Measurements from ENCODE around the gene BIRC5.
"Not testable (repeated sequence)": the region's sequence is repeated elsewhere in the genome, so short reads cannot be mapped to it uniquely, and the experiment has no call there.

The BIRC5 gene

GRCh38 chr17:78226759-78227454 lies 12.9 kb downstream of the BIRC5 start:
- peaks cover 7% of the 10 kb centered on the region for H3K4me1 ChIP-seq (ENCODE audit: control insufficient read depth, insufficient read depth, low read length)
- peaks cover 30% of the 10 kb centered on the region for H3K36me3 ChIP-seq (ENCODE audit: control insufficient read depth, insufficient read depth, low read length)
- no peak overlapping the region for H3K9ac ChIP-seq (ENCODE audit: low read length)

GRCh38 chr17:78227455-78227916 lies 13.4 kb downstream of the BIRC5 start:
- H3K4me3 ChIP-seq (ENCODE audit: low read depth, low read length): no peak overlapping the region
- no peak overlapping the region for H3K9ac ChIP-seq (ENCODE audit: low read length)
- H3K27ac ChIP-seq (ENCODE audit: low read depth, low read length): no peak overlapping the region
- H3K9me3 ChIP-seq (ENCODE audit: control insufficient read depth, insufficient read depth, low read depth, low read length): no peaks in the 10 kb centered on the region
- H3K4me1 ChIP-seq (ENCODE audit: control insufficient read depth, insufficient read depth, low read length): peaks cover 7% of the 10 kb centered on the region
- peaks cover 25% of the 10 kb centered on the region for H3K27me3 ChIP-seq (ENCODE audit: control insufficient read depth, insufficient read depth, low read length)
- H3K36me3 ChIP-seq (ENCODE audit: control insufficient read depth, insufficient read depth, low read length): peaks cover 29% of the 10 kb centered on the region

More at GRCh38 chr17:78226759-78227454, 12.9 kb downstream of the BIRC5 start:
- Histone ChIP-seq H3K4me3 (ENCODE audit: low read depth, low read length) (no peak overlapping the region), H3K27ac (ENCODE audit: low read depth, low read length) (no peak overlapping the region), H3K27me3 (ENCODE audit: control insufficient read depth, insufficient read depth, low read length) (peaks cover 20% of the 10 kb centered on the region), H3K9me3 (ENCODE audit: control insufficient read depth, insufficient read depth, low read depth, low read length) (no peaks in the 10 kb centered on the region)

GRCh38 chr17:78228176-78228575 lies 14.1 kb downstream of the BIRC5 start:
- Histone ChIP-seq H3K4me3 (ENCODE audit: low read depth, low read length) (no peak overlapping the region), H3K9ac (ENCODE audit: low read length) (no peak overlapping the region), H3K36me3 (ENCODE audit: control insufficient read depth, insufficient read depth, low read length) (peaks cover 22% of the 10 kb centered on the region), H3K9me3 (ENCODE audit: control insufficient read depth, insufficient read depth, low read depth, low read length) (no peaks in the 10 kb centered on the region), H3K27me3 (ENCODE audit: control insufficient read depth, insufficient read depth, low read length) (peaks cover 32% of the 10 kb centered on the region), H3K27ac (ENCODE audit: low read depth, low read length) (no peak overlapping the region), H3K4me1 (ENCODE audit: control insufficient read depth, insufficient read depth, low read length) (peaks cover 7% of the 10 kb centered on the region)

- no peak overlapping the region for H3K4me3 ChIP-seq (ENCODE audit: low read depth, low read length)
These were observed 16.4 kb downstream of the BIRC5 start for GRCh38 chr17:78230252-78230962.

GRCh38 chr17:78230996-78231935 lies 17.2 kb downstream of the BIRC5 start, which contains the start of gene TMEM235:
TSS of gene TMEM235 (plus strand) at chr17:78231631. CDS start at chr17:78232024, 393 bp downstream.
- peak within 1 kb of the TSS; percentile 67 for H3K4me3 ChIP-seq (ENCODE audit: low read depth, low read length)
- peaks cover 37% of the 10 kb centered on the region for H3K27me3 ChIP-seq (ENCODE audit: control insufficient read depth, insufficient read depth, low read length)
- H3K27ac ChIP-seq (ENCODE audit: low read depth, low read length): no peak within 1 kb of the TSS
- peak within 1 kb of the TSS; percentile 48 for H3K9ac ChIP-seq (ENCODE audit: low read length)
- H3K36me3 ChIP-seq (ENCODE audit: control insufficient read depth, insufficient read depth, low read length): no peaks in the 10 kb centered on the region
- H3K4me1 ChIP-seq (ENCODE audit: control insufficient read depth, insufficient read depth, low read length): peaks cover 7% of the 10 kb centered on the region
- no peaks in the 10 kb centered on the region for H3K9me3 ChIP-seq (ENCODE audit: control insufficient read depth, insufficient read depth, low read depth, low read length)

More at GRCh38 chr17:78230252-78230962, 16.4 kb downstream of the BIRC5 start:
- peaks cover 7% of the 10 kb centered on the region for H3K4me1 ChIP-seq (ENCODE audit: control insufficient read depth, insufficient read depth, low read length)
- peaks cover 37% of the 10 kb centered on the region for H3K27me3 ChIP-seq (ENCODE audit: control insufficient read depth, insufficient read depth, low read length)
- H3K9me3 ChIP-seq (ENCODE audit: control insufficient read depth, insufficient read depth, low read depth, low read length): no peaks in the 10 kb centered on the region
- no peak overlapping the region for H3K27ac ChIP-seq (ENCODE audit: low read depth, low read length)
- no peak overlapping the region for H3K9ac ChIP-seq (ENCODE audit: low read length)
- 0 out of 2 replicates have a peak, but pooled peaks cover under 1% of the 10 kb centered on the region for H3K36me3 ChIP-seq (ENCODE audit: control insufficient read depth, insufficient read depth, low read length)

GRCh38 chr17:78231991-78232858 lies 18.2 kb downstream of the BIRC5 start:
- Histone ChIP-seq H3K4me3 (ENCODE audit: low read depth, low read length) (peak overlapping the region; percentile 67), H3K27me3 (ENCODE audit: control insufficient read depth, insufficient read depth, low read length) (peaks cover 37% of the 10 kb centered on the region), H3K36me3 (ENCODE audit: control insufficient read depth, insufficient read depth, low read length) (no peaks in the 10 kb centered on the region), H3K9me3 (ENCODE audit: control insufficient read depth, insufficient read depth, low read depth, low read length) (no peaks in the 10 kb centered on the region), H3K27ac (ENCODE audit: low read depth, low read length) (no peak overlapping the region), H3K9ac (ENCODE audit: low read length) (no peak overlapping the region), H3K4me1 (ENCODE audit: control insufficient read depth, insufficient read depth, low read length) (peaks cover 7% of the 10 kb centered on the region)

- H3K9ac ChIP-seq (ENCODE audit: low read length): no peak overlapping the region
- no peak overlapping the region for H3K27ac ChIP-seq (ENCODE audit: low read depth, low read length)
- H3K4me1 ChIP-seq (ENCODE audit: control insufficient read depth, insufficient read depth, low read length): peaks cover 7% of the 10 kb centered on the region
- no peak overlapping the region for H3K4me3 ChIP-seq (ENCODE audit: low read depth, low read length)
- H3K9me3 ChIP-seq (ENCODE audit: control insufficient read depth, insufficient read depth, low read depth, low read length): no peaks in the 10 kb centered on the region
- no peaks in the 10 kb centered on the region for H3K36me3 ChIP-seq (ENCODE audit: control insufficient read depth, insufficient read depth, low read length)
- peaks cover 37% of the 10 kb centered on the region for H3K27me3 ChIP-seq (ENCODE audit: control insufficient read depth, insufficient read depth, low read length)
These were observed 18.8 kb downstream of the BIRC5 start for GRCh38 chr17:78232859-78233173.

GRCh38 chr17:78233678-78234077 lies 19.6 kb downstream of the BIRC5 start:
- Histone ChIP-seq H3K36me3 (ENCODE audit: control insufficient read depth, insufficient read depth, low read length) (no peaks in the 10 kb centered on the region), H3K27me3 (ENCODE audit: control insufficient read depth, insufficient read depth, low read length) (peaks cover 37% of the 10 kb centered on the region), H3K9ac (ENCODE audit: low read length) (no peak overlapping the region), H3K27ac (ENCODE audit: low read depth, low read length) (no peak overlapping the region), H3K4me1 (ENCODE audit: control insufficient read depth, insufficient read depth, low read length) (peaks cover 7% of the 10 kb centered on the region), H3K4me3 (ENCODE audit: low read depth, low read length) (no peak overlapping the region), H3K9me3 (ENCODE audit: control insufficient read depth, insufficient read depth, low read depth, low read length) (no peaks in the 10 kb centered on the region)

GRCh38 chr17:78234261-78234865 lies 20.3 kb downstream of the BIRC5 start:
- H3K9ac ChIP-seq (ENCODE audit: low read length): no peak overlapping the region
- no peaks in the 10 kb centered on the region for H3K9me3 ChIP-seq (ENCODE audit: control insufficient read depth, insufficient read depth, low read depth, low read length)
- no peaks in the 10 kb centered on the region for H3K36me3 ChIP-seq (ENCODE audit: control insufficient read depth, insufficient read depth, low read length)
- H3K4me3 ChIP-seq (ENCODE audit: low read depth, low read length): no peak overlapping the region
- peaks cover 37% of the 10 kb centered on the region for H3K27me3 ChIP-seq (ENCODE audit: control insufficient read depth, insufficient read depth, low read length)
- H3K4me1 ChIP-seq (ENCODE audit: control insufficient read depth, insufficient read depth, low read length): peaks cover 8% of the 10 kb centered on the region
- H3K27ac ChIP-seq (ENCODE audit: low read depth, low read length): no peak overlapping the region

- H3K27ac ChIP-seq (ENCODE audit: low read depth, low read length); H3K36me3 ChIP-seq (ENCODE audit: control insufficient read depth, insufficient read depth, low read length); H3K4me3 ChIP-seq (ENCODE audit: low read depth, low read length); H3K9ac ChIP-seq (ENCODE audit: low read length); H3K9me3 ChIP-seq (ENCODE audit: control insufficient read depth, insufficient read depth, low read depth, low read length): not testable (repeated sequence)
- peaks cover 34% of the 10 kb centered on the region for H3K27me3 ChIP-seq (ENCODE audit: control insufficient read depth, insufficient read depth, low read length)
- peaks cover 11% of the 10 kb centered on the region for H3K4me1 ChIP-seq (ENCODE audit: control insufficient read depth, insufficient read depth, low read length)
These were observed 21.0 kb downstream of the BIRC5 start for GRCh38 chr17:78235022-78235421.
